Mucosa of descending colon (tissue), 3 donors: ENCODE data around the gene SESN3. TPM values are rescaled to one million over a fixed set of nuclear protein-coding genes. Genes with fewer than 3 reads are reported as not detected.
"Not testable (repeated sequence)": the region's sequence is repeated elsewhere in the genome, so short reads cannot be mapped to it uniquely, and the experiment has no call there.

Experiments
- ATAC-seq: fragments of 200-7000 bp; cut with Tn5 transposase; one replicate; pipeline ENCODE4 v1.9.1; 2020; ENCODE audit warnings: mild to moderate bottlenecking, moderate library complexity
- DNase-seq, 3 donors: peaks; one replicate each; pipeline ENCODE4 v3.0.0-alpha.2; 2020
- H3K36me3 ChIP-seq: fragments of 200-600 bp; one replicate; pipeline ENCODE4 v1.8.0; 2021; ENCODE audit warnings: low read depth, mild to moderate bottlenecking
- H3K4me1 ChIP-seq: fragments of 200-600 bp; one replicate; pipeline ENCODE4 v1.8.0; 2021; ENCODE audit warnings: low read depth, mild to moderate bottlenecking
- H3K4me3 ChIP-seq: fragments of 200-600 bp; one replicate; pipeline ENCODE4 v1.8.0; 2021; ENCODE audit warnings: mild to moderate bottlenecking
- H3K9me3 ChIP-seq: fragments of 200-600 bp; one replicate; pipeline ENCODE4 v1.8.0; 2021; ENCODE audit warnings: mild to moderate bottlenecking
- CTCF ChIP-seq: fragments of 200-600 bp; IDR thresholded peaks from one replicate; pipeline ENCODE4 v1.8.0; 2022; ENCODE audit warnings: antibody characterized with exemption, mild to moderate bottlenecking
- intact Hi-C, 2 donors: fragments of 100-400 bp; cut with DNase I in 1 of 2; cut with micrococcal nuclease in 1 of 2; formaldehyde crosslinking; loops; one replicate each; pipeline versions ENCODE4 v1.11.0 to v1.11.1; 2022; cut with DNase I, micrococcal nuclease
- total RNA-seq, 3 donors: library from RNA; stranded (reverse); fragmentation: NEBNext Ultra II Directional in 2 of 3; extraction: Animal tissue kit (Norgen Biotek cat#: 25700) in 2 of 3; gene quantifications; one replicate each; pipeline versions ENCODE4 v1.2.1 to v1.2.4, GENCODE V29; 2021 to 2023
- donor health status: DM: no; HTN: no; CAD: no; lungs with moderate emphysema.
- donor health status: DM: no; HTN: no; CAD: no.
- donor health status: DM: no; HTN: yes; CAD: no.

The SESN3 gene
- total RNA-seq, 3 donors from 2014 or later, result 13.8 to 26.1 (median 17.5) TPM

DNA sequence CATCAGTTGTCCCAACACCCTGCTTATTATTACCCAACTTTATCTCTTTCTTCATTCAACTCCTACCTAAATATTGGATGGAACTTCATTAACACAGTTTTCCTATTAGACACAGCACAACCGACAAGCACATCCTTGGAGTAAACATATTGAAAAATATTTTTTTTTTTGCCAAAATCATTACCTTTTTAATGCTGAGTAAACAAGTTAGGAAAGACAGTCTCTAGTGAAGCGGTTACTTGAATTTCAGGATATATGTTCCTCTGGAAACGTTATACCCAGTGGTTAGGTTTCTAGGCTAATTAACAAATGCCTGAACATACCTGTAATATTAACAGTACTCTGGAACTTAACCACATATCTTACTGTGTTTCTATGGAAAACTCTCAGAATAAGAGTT is 11.4 kb downstream of the SESN3 start:
- TF ChIP-seq CTCF, result no peak
- H3K36me3 ChIP-seq, result no peaks in the 10 kb centered on the region
- no peak for ATAC-seq

GRCh38 chr11:95218149-95218548 is 12.9 kb downstream of the SESN3 start:
- ATAC-seq (no peak), DNase-seq (no peak)
- Histone ChIP-seq H3K9me3 (no peaks in the 10 kb centered on the region), H3K36me3 (no peaks in the 10 kb centered on the region), H3K4me1 (no peaks in the 10 kb centered on the region), H3K4me3 (no peak overlapping the region)
- intact Hi-C loops, result no loop called here
- no peak for TF ChIP-seq CTCF

More for the DNA sequence above, 11.4 kb downstream of the SESN3 start:
- Histone ChIP-seq H3K9me3 (no peaks in the 10 kb centered on the region), H3K4me3 (no peak overlapping the region), H3K4me1 (no peaks in the 10 kb centered on the region)
- no peak for DNase-seq
- intact Hi-C loops, result no loop called here

DNA sequence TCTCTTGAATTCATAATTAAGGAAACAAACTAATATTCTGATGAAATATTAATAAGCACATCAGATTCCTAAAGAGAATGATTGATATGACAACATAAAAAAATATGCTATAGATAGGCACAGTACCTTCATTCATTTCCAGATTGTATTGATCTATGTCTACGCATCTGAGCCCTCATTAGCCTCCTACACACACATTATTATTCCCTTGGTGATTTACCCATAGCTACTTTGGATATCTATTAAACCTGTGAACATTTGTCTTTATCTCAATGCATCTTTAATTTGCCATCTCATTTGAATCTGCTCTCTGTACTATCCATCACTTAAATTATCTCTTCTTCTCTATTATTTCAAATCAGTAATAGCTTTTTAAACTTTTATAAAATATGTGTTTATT is 18.4 kb downstream of the SESN3 start:
- TF ChIP-seq CTCF, result no peak
- no peak for DNase-seq

DNA sequence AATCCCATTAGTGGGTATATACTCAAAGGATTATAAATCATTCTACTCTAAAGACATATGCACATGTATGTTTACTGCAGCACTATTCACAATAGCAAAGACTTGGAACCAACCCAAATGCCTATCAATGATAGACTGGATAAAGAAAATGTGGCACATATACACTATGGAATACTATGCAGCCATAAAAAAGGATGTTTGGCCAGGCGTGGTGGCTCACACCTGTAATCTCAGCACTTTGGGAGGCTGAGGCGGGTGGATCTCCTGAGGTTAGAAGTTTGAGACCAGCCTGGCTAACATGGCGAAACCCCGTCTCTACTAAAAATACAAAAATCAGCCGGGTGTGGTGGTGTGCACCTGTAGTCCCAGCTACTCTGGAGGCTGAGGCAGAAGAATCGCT is 21.5 kb downstream of the SESN3 start:
- DNase-seq, H3K36me3 ChIP-seq, H3K9me3 ChIP-seq, H3K4me3 ChIP-seq, intact Hi-C loops, ATAC-seq, H3K4me1 ChIP-seq: not testable (repeated sequence)

More for the DNA sequence above, 18.4 kb downstream of the SESN3 start:
- Histone ChIP-seq H3K4me3 (no peak overlapping the region), H3K9me3 (no peaks in the 10 kb centered on the region), H3K4me1 (no peaks in the 10 kb centered on the region), H3K36me3 (no peaks in the 10 kb centered on the region)
- ATAC-seq, result no peak
- intact Hi-C loops, result no loop called here

DNA sequence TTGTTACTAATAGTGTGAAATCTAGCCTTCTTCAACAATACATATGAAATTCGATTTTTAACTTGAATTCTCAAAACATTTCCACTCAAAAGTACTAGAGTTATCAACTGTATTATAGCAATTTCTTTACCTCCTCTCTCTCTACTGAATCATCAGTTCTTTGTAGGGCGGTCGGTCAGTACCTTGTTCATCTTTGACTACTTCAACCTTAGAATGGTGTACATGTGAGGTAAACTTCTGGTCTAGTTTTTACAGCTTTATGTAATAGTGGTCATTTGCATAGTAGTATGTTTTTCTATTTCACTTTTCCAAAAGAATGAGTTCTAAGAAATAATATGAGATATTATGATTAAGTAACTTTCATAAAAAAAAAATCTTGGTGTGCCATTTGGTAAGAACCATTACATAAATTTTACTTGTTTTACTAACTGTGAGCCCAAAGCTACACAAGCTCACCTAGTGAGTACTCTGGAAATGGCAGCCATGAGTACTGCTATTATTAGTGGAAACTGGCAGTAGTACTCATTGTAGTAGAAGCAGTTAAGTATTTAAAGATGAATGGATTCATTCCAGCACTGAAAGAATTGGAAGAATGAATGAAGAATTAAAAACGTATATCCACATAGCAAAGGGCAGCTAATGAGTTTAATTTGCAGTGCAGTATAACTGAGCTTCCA is 30.1 kb downstream of the SESN3 start:
- DNase-seq, result no peak
- intact Hi-C loops, result no loop called here
- H3K4me3 ChIP-seq, result no peak overlapping the region
- no peaks in the 10 kb centered on the region for H3K9me3 ChIP-seq
- H3K36me3 ChIP-seq, result no peaks in the 10 kb centered on the region
- no peak for ATAC-seq
- no peak for TF ChIP-seq CTCF
- no peaks in the 10 kb centered on the region for H3K4me1 ChIP-seq

- Histone ChIP-seq H3K9me3 (no peaks in the 10 kb centered on the region), H3K4me1 (no peaks in the 10 kb centered on the region), H3K4me3 (no peak overlapping the region), H3K36me3 (no peaks in the 10 kb centered on the region)
- intact Hi-C loops, result no loop called here
- no peak for ATAC-seq
- no peak for TF ChIP-seq CTCF
- DNase-seq, result no peak
Observed at GRCh38 chr11:95195831-95196230, 35.2 kb downstream of the SESN3 start.
